Central memory CD8-positive, alpha-beta T cell (primary cell): ENCODE results near the gene TTC23L.

ENCODE experiments used
- ATAC-seq: fragments of 150-1000 bp; cut with Tn5 transposase; replicated peaks from 2 replicates; pipeline ENCODE4 v1.10.0; 2022; ENCODE audit warnings: mild to moderate bottlenecking, moderate FRiP score, moderate number of reproducible peaks; ENCODE audit not compliant: poor library complexity, severe bottlenecking; ENCODE audit errors: extremely low read depth
- DNase-seq, 2 donors: peaks; one replicate each; pipeline ENCODE4 v3.0.0; 2021; ENCODE audit warnings: low spot score in 2 of 2
- H3K27ac Mint-ChIP-seq: one replicate; pipeline ENCODE4 v1.8.0; 2022; ENCODE audit warnings: low read depth, mild to moderate bottlenecking, moderate library complexity, mixed read lengths
- H3K27me3 Mint-ChIP-seq: one replicate; pipeline ENCODE4 v1.8.0; 2022; ENCODE audit warnings: mixed read lengths
- H3K36me3 Mint-ChIP-seq: one replicate; pipeline ENCODE4 v1.8.0; 2022; ENCODE audit warnings: mild to moderate bottlenecking, moderate library complexity, mixed read lengths; ENCODE audit not compliant: insufficient read depth
- H3K4me1 Mint-ChIP-seq: one replicate; pipeline ENCODE4 v1.8.0; 2022; ENCODE audit warnings: mixed read lengths
- H3K4me3 Mint-ChIP-seq: one replicate; pipeline ENCODE4 v1.8.0; 2022; ENCODE audit warnings: mild to moderate bottlenecking, moderate library complexity, mixed read lengths
- H3K9me3 Mint-ChIP-seq: one replicate; pipeline ENCODE4 v1.8.0; 2022; ENCODE audit warnings: mixed read lengths

The TTC23L gene

GRCh38 chr5:34930462-34930844, 91.5 kb downstream of the TTC23L start:
- H3K36me3 Mint-ChIP-seq = peaks cover 21% of the 10 kb centered on the region
- no peaks in the 10 kb centered on the region for H3K9me3 Mint-ChIP-seq
- peak overlapping the region; percentile 99 for H3K4me3 Mint-ChIP-seq
- ATAC-seq (no peak), DNase-seq (no peak)
- H3K4me1 Mint-ChIP-seq = peaks cover 33% of the 10 kb centered on the region
- no peaks in the 10 kb centered on the region for H3K27me3 Mint-ChIP-seq
- H3K27ac Mint-ChIP-seq = peak overlapping the region; percentile 96

GRCh38 chr5:34930870-34931269, 91.9 kb downstream of the TTC23L start:
- H3K27ac Mint-ChIP-seq = peak overlapping the region; percentile 96
- no peak for ATAC-seq
- no peaks in the 10 kb centered on the region for H3K27me3 Mint-ChIP-seq
- peaks cover 33% of the 10 kb centered on the region for H3K4me1 Mint-ChIP-seq
- peaks cover 17% of the 10 kb centered on the region for H3K36me3 Mint-ChIP-seq
- DNase-seq = no peak
- H3K4me3 Mint-ChIP-seq = peak overlapping the region; percentile 99
- H3K9me3 Mint-ChIP-seq = no peaks in the 10 kb centered on the region

GRCh38 chr5:34932947-34933346, 94.0 kb downstream of the TTC23L start:
- Mint-ChIP-seq H3K9me3 (no peaks in the 10 kb centered on the region), H3K4me3 (no peak overlapping the region), H3K4me1 (peaks cover 33% of the 10 kb centered on the region), H3K36me3 (peaks cover 28% of the 10 kb centered on the region), H3K27ac (no peak overlapping the region), H3K27me3 (no peaks in the 10 kb centered on the region)
- ATAC-seq (no peak), DNase-seq (no peak)

DNA sequence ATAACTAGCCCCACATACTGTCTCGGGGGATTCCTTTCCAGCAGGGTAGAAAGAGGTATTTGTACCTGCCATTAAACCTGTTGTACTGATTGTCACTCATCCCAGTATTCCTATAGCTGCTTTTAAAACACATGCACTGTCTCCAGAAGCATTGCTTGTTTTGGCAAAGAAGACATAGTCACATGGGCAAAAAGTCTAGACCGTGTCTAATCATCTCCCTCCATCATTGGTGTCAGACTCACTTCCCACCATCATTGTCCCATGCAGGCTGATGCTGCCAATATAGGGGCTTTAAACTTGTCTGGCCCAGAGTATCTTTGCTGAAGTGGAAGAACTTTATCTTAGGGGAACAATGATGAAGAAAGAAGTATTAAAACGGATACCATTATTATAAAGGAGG, 103.0 kb downstream of the TTC23L start:
- H3K9me3 Mint-ChIP-seq = no peaks in the 10 kb centered on the region
- no peaks in the 10 kb centered on the region for H3K4me1 Mint-ChIP-seq
- no peak overlapping the region for H3K4me3 Mint-ChIP-seq
- H3K27me3 Mint-ChIP-seq = no peaks in the 10 kb centered on the region
- ATAC-seq (no peak), DNase-seq (no peak)
- no peak overlapping the region for H3K27ac Mint-ChIP-seq
- H3K36me3 Mint-ChIP-seq = peaks cover 71% of the 10 kb centered on the region

DNA sequence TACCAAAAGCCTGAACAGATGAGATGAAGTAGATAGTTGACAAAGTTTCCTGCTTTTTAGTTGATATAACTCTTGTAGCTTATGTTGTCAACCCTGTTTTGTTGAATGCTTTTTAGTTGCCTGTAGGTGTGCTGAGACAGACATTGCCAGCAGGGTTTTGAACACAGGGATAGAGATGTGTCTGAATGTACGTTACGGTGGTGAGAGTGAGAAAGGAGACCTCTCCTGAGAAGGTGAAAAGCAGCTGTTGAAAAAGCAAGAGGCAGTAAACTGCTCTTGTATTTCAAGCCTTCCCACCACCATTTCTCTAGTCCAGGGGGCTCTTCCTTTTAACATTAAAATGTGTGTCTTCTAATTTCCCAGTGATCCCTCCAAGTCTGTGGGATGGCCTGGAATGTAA, 105.1 kb downstream of the TTC23L start:
- Mint-ChIP-seq H3K4me1 (no peaks in the 10 kb centered on the region), H3K36me3 (peaks cover 62% of the 10 kb centered on the region), H3K9me3 (no peaks in the 10 kb centered on the region), H3K4me3 (no peak overlapping the region), H3K27me3 (no peaks in the 10 kb centered on the region), H3K27ac (no peak overlapping the region)
- ATAC-seq = no peak
- DNase-seq = no peak

DNA sequence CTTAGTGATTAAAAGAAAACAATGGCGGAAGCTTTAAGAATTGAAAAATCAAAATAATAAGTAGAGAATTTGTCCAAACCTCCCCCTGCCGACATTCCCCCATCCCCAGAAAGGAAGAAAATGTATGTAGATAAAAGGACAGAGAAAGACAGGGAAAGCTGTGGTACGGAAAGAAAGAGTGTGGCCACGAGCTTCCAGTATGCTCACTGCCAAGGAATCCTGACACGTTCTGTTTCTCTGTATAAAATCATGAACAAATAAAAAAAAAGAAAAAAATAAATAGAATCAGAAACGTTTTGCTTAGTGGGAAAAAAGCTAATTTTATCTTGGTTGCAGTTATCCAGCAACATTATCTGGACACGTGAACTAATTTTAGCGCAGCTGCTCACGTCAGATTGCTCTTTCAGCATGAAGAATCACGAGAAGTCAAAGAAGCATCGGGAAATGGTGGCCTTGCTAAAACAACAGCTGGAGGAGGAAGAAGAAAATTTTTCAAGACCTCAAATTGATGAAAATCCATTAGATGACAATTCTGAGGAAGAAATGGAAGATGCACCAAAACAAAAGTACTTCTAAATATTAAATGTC, 105.6 kb downstream of the TTC23L start:
- Mint-ChIP-seq H3K4me1 (no peaks in the 10 kb centered on the region), H3K36me3 (peaks cover 64% of the 10 kb centered on the region), H3K27me3 (no peaks in the 10 kb centered on the region), H3K9me3 (no peaks in the 10 kb centered on the region), H3K27ac (no peak overlapping the region), H3K4me3 (no peak overlapping the region)
- no peak for ATAC-seq
- DNase-seq = no peak
